CD4-positive, CD25-positive, alpha-beta regulatory T cell (primary cell): ENCODE results near the gene RAD51B. TPM values are rescaled to one million over a fixed set of nuclear protein-coding genes. Genes with fewer than 3 reads are reported as not detected.

Experiments used
- ATAC-seq, 2 donors: fragments of 150-1000 bp; cut with Tn5 transposase; one replicate each; pipeline ENCODE4 v1.10.0; 2021; ENCODE audit warnings: low read depth in 2 of 2, moderate number of reproducible peaks in 2 of 2, moderate library complexity in 1 of 2
- DNase-seq, 3 donors: peaks; one replicate each; pipeline versions ENCODE4 v3.0.0 to v3.0.0-alpha.2; 2012 to 2022; ENCODE audit warnings: mixed read lengths in 1 of 3
- H3K27ac ChIP-seq: one replicate; pipeline ENCODE4 v1.7.0; 2013; ENCODE audit warnings: mild to moderate bottlenecking, low read length; ENCODE audit not compliant: insufficient read depth, poor library complexity, severe bottlenecking
- H3K27me3 ChIP-seq: one replicate; pipeline ENCODE4 v1.7.0; 2013; ENCODE audit warnings: low read length; ENCODE audit not compliant: control insufficient read depth, insufficient read depth
- H3K36me3 ChIP-seq: one replicate; pipeline ENCODE4 v1.7.0; 2013; ENCODE audit warnings: mild to moderate bottlenecking, low read length, moderate library complexity; ENCODE audit not compliant: control insufficient read depth, insufficient read depth
- H3K4me1 ChIP-seq: 2 replicates; pipeline ENCODE4 v1.7.0; 2013; ENCODE audit warnings: mild to moderate bottlenecking, low read length; ENCODE audit not compliant: insufficient read depth, control insufficient read depth, poor library complexity, severe bottlenecking
- H3K4me3 ChIP-seq: one replicate; pipeline ENCODE4 v1.7.0; 2013; ENCODE audit warnings: low read depth, mild to moderate bottlenecking, low read length, moderate library complexity
- H3K9me3 ChIP-seq, 2 experiments: 1 replicate in 1 of 2; 2 replicates in 1 of 2; pipeline ENCODE4 v1.7.0; 2013; ENCODE audit warnings: low read length in 2 of 2, mild to moderate bottlenecking in 1 of 2, moderate library complexity in 1 of 2; ENCODE audit not compliant: control insufficient read depth in 2 of 2
- H3K27ac Mint-ChIP-seq, 3 donors: one replicate each; pipeline ENCODE4 v1.8.0; 2020 to 2022; ENCODE audit warnings: mild to moderate bottlenecking in 3 of 3, mixed read lengths in 3 of 3, moderate library complexity in 2 of 3
- H3K27me3 Mint-ChIP-seq: one replicate; pipeline ENCODE4 v1.8.0; 2022; ENCODE audit warnings: mild to moderate bottlenecking, mixed read lengths
- H3K36me3 Mint-ChIP-seq: one replicate; pipeline ENCODE4 v1.8.0; 2020; ENCODE audit warnings: mixed read lengths
- H3K4me1 Mint-ChIP-seq, 4 donors: one replicate each; pipeline ENCODE4 v1.8.0; 2020 to 2022; ENCODE audit warnings: mixed read lengths in 4 of 4, mild to moderate bottlenecking in 1 of 4
- H3K4me3 Mint-ChIP-seq, 4 donors: one replicate each; pipeline ENCODE4 v1.8.0; 2020 to 2022; ENCODE audit warnings: mild to moderate bottlenecking in 4 of 4, mixed read lengths in 4 of 4, moderate library complexity in 3 of 4
- H3K9me3 Mint-ChIP-seq, 7 donors: one replicate each; pipeline ENCODE4 v1.8.0; 2020 to 2022; ENCODE audit warnings: mixed read lengths in 7 of 7, mild to moderate bottlenecking in 3 of 7, moderate library complexity in 2 of 7
- polyA plus RNA-seq, 4 donors: library from polyadenylated mRNA; unstranded; fragments of 300-500 nt; fragmentation: Illumina TruSeq; gene quantifications; one replicate each; pipeline ENCODE4 v1.2.3, GENCODE V29; 2021
- total RNA-seq: library from RNA; stranded (reverse); gene quantifications from one replicate; pipeline ENCODE4 v1.2.3, GENCODE V29; 2022

The RAD51B gene
- total and polyA plus RNA-seq, 5 donors from 2014 or later: 19.1 to 40.2 (median 28.1) TPM

- H3K36me3 ChIP-seq: no peaks in the 10 kb centered on the region
- Mint-ChIP-seq H3K27me3 (no peaks in the 10 kb centered on the region), H3K27ac (peak overlapping the region in 2 of 3 donors; percentile 82 to 86), H3K36me3 (no peaks in the 10 kb centered on the region), H3K4me3 (peak overlapping the region in 2 of 4 donors; percentile 70 to 71), H3K4me1 (peaks cover 5 to 35% (median 10%) of the 10 kb centered on the region in 4 donors), H3K9me3 (peaks cover 0 to 1% (median 0%) of the 10 kb centered on the region in 7 donors)
- H3K4me3 ChIP-seq: peak overlapping the region; percentile 21
- no peaks in the 10 kb centered on the region for H3K27me3 ChIP-seq
- no peaks in the 10 kb centered on the region for H3K9me3 ChIP-seq
- no peak overlapping the region for H3K27ac ChIP-seq
- DNase-seq: peak in 1 of 3 donors; percentile 40
- no peaks in the 10 kb centered on the region for H3K4me1 ChIP-seq
- no peak for ATAC-seq
These were observed 700.1 kb downstream of the RAD51B start for GRCh38 chr14:68519671-68520187.

- H3K9me3 ChIP-seq: no peaks in the 10 kb centered on the region
- DNase-seq (no peak), ATAC-seq (no peak)
- H3K27ac Mint-ChIP-seq: peak overlapping the region in 2 of 3 donors; percentile 20 to 82
- H3K9me3 Mint-ChIP-seq: peaks cover 0 to 1% (median 0%) of the 10 kb centered on the region in 7 donors
- H3K27me3 Mint-ChIP-seq: no peaks in the 10 kb centered on the region
- peaks cover 5 to 35% (median 8%) of the 10 kb centered on the region in 4 donors for H3K4me1 Mint-ChIP-seq
- no peak overlapping the region for H3K27ac ChIP-seq
- no peak overlapping the region for H3K4me3 Mint-ChIP-seq
- H3K27me3 ChIP-seq: no peaks in the 10 kb centered on the region
- H3K4me1 ChIP-seq: no peaks in the 10 kb centered on the region
- no peaks in the 10 kb centered on the region for H3K36me3 ChIP-seq
- no peak overlapping the region for H3K4me3 ChIP-seq
- H3K36me3 Mint-ChIP-seq: no peaks in the 10 kb centered on the region
These were observed 701.3 kb downstream of the RAD51B start for GRCh38 chr14:68520637-68521556.

GRCh38 chr14:68521557-68521901 is 702.0 kb downstream of the RAD51B start:
- Mint-ChIP-seq H3K9me3 (peaks cover 0 to 1% (median 0%) of the 10 kb centered on the region in 7 donors), H3K4me1 (peaks cover 5 to 35% (median 8%) of the 10 kb centered on the region in 4 donors), H3K36me3 (no peaks in the 10 kb centered on the region), H3K27ac (peak overlapping the region in 1 of 3 donors; percentile 82), H3K27me3 (no peaks in the 10 kb centered on the region), H3K4me3 (peak overlapping the region in 1 of 4 donors; percentile 28)
- H3K27ac ChIP-seq: no peak overlapping the region
- no peak overlapping the region for H3K4me3 ChIP-seq
- H3K27me3 ChIP-seq: no peaks in the 10 kb centered on the region
- H3K36me3 ChIP-seq: no peaks in the 10 kb centered on the region
- H3K4me1 ChIP-seq: no peaks in the 10 kb centered on the region
- DNase-seq: no peak
- ATAC-seq: no peak
- H3K9me3 ChIP-seq: no peaks in the 10 kb centered on the region

- no peaks in the 10 kb centered on the region for H3K9me3 ChIP-seq
- ATAC-seq (no peak), DNase-seq (no peak)
- Mint-ChIP-seq H3K27ac (peak overlapping the region in 2 of 3 donors; percentile 60 to 71), H3K4me3 (no peak overlapping the region), H3K36me3 (no peaks in the 10 kb centered on the region), H3K27me3 (no peaks in the 10 kb centered on the region), H3K9me3 (peaks cover 0 to 1% (median 0%) of the 10 kb centered on the region in 7 donors), H3K4me1 (peaks cover 5 to 32% (median 8%) of the 10 kb centered on the region in 4 donors)
- H3K4me1 ChIP-seq: no peaks in the 10 kb centered on the region
- H3K27me3 ChIP-seq: no peaks in the 10 kb centered on the region
- H3K4me3 ChIP-seq: no peak overlapping the region
- H3K36me3 ChIP-seq: no peaks in the 10 kb centered on the region
- no peak overlapping the region for H3K27ac ChIP-seq
These were observed 702.5 kb downstream of the RAD51B start for GRCh38 chr14:68521961-68522509.

- Mint-ChIP-seq H3K27me3 (no peaks in the 10 kb centered on the region), H3K4me1 (peaks cover 5 to 32% (median 9%) of the 10 kb centered on the region in 4 donors), H3K36me3 (no peaks in the 10 kb centered on the region), H3K4me3 (no peak overlapping the region), H3K27ac (peak overlapping the region in 1 of 3 donors; percentile 60), H3K9me3 (no peaks in the 10 kb centered on the region)
- Histone ChIP-seq H3K4me1 (no peaks in the 10 kb centered on the region), H3K36me3 (no peaks in the 10 kb centered on the region), H3K4me3 (no peak overlapping the region), H3K27me3 (no peaks in the 10 kb centered on the region), H3K27ac (no peak overlapping the region), H3K9me3 (no peaks in the 10 kb centered on the region)
- DNase-seq (no peak), ATAC-seq (no peak)
These were observed 703.1 kb downstream of the RAD51B start for GRCh38 chr14:68522510-68523325.

GRCh38 chr14:68523326-68523610 is 703.7 kb downstream of the RAD51B start:
- Mint-ChIP-seq H3K4me1 (peaks cover 5 to 26% (median 9%) of the 10 kb centered on the region in 4 donors), H3K9me3 (no peaks in the 10 kb centered on the region), H3K27me3 (no peaks in the 10 kb centered on the region), H3K27ac (peak overlapping the region in 2 of 3 donors; percentile 17 to 37), H3K36me3 (no peaks in the 10 kb centered on the region), H3K4me3 (no peak overlapping the region)
- no peaks in the 10 kb centered on the region for H3K36me3 ChIP-seq
- H3K27ac ChIP-seq: no peak overlapping the region
- DNase-seq: no peak
- H3K4me3 ChIP-seq: no peak overlapping the region
- no peak for ATAC-seq
- H3K9me3 ChIP-seq: no peaks in the 10 kb centered on the region
- H3K27me3 ChIP-seq: no peaks in the 10 kb centered on the region
- no peaks in the 10 kb centered on the region for H3K4me1 ChIP-seq

GRCh38 chr14:68523989-68524725 is 704.6 kb downstream of the RAD51B start:
- Histone ChIP-seq H3K9me3 (no peaks in the 10 kb centered on the region), H3K4me3 (no peak overlapping the region), H3K27me3 (no peaks in the 10 kb centered on the region), H3K4me1 (no peaks in the 10 kb centered on the region), H3K36me3 (no peaks in the 10 kb centered on the region), H3K27ac (no peak overlapping the region)
- Mint-ChIP-seq H3K27ac (peak overlapping the region in 2 of 3 donors; percentile 60 to 82), H3K9me3 (peaks cover 0 to 1% (median 0%) of the 10 kb centered on the region in 7 donors), H3K27me3 (no peaks in the 10 kb centered on the region), H3K4me3 (no peak overlapping the region), H3K36me3 (no peaks in the 10 kb centered on the region), H3K4me1 (peaks cover 3 to 25% (median 10%) of the 10 kb centered on the region in 4 donors)
- DNase-seq (no peak), ATAC-seq (no peak)
